NT2/D1 (cell line): ENCODE measurements around the gene TNFSF9.
"Not testable (repeated sequence)": the region's sequence is repeated elsewhere in the genome, so short reads cannot be mapped to it uniquely, and the experiment has no call there.

Source experiments
- DNase-seq: peaks from one replicate; pipeline ENCODE4 v3.0.0-alpha.2; 2011; ENCODE audit warnings: low read depth, low spot score
- H3K27me3 ChIP-seq: 2 replicates; pipeline ENCODE4 v1.6.0; 2011; ENCODE audit warnings: mild to moderate bottlenecking; ENCODE audit not compliant: insufficient read length, insufficient read depth
- H3K36me3 ChIP-seq: 2 replicates; pipeline ENCODE4 v1.6.1; 2011; ENCODE audit warnings: mild to moderate bottlenecking, low read length, mixed read lengths; ENCODE audit not compliant: insufficient read depth, insufficient read length
- H3K4me1 ChIP-seq: 2 replicates; pipeline ENCODE4 v1.5.1; 2011; ENCODE audit not compliant: insufficient read depth, insufficient read length
- H3K4me3 ChIP-seq: 2 replicates; pipeline ENCODE4 v1.5.1; 2011; ENCODE audit warnings: low read depth; ENCODE audit not compliant: insufficient read length
- H3K9ac ChIP-seq: 2 replicates; pipeline ENCODE4 v1.6.0; 2011; ENCODE audit warnings: low read depth; ENCODE audit not compliant: insufficient read length
- H3K9me3 ChIP-seq: 2 replicates; pipeline ENCODE4 v1.5.1; 2011; ENCODE audit warnings: mild to moderate bottlenecking, low read length; ENCODE audit not compliant: insufficient read depth
- SUZ12 ChIP-seq: IDR thresholded peaks from 2 replicates; pipeline ENCODE4 v1.6.1; 2011; ENCODE audit not compliant: insufficient read length, insufficient read depth; ENCODE audit errors: extremely low read depth
- YY1 ChIP-seq: IDR thresholded peaks from 2 replicates; pipeline ENCODE4 v1.6.1; 2011; ENCODE audit not compliant: insufficient read length, insufficient read depth
- ZNF274 ChIP-seq: IDR thresholded peaks from 2 replicates; pipeline ENCODE4 v1.6.1; 2011; ENCODE audit warnings: mild to moderate bottlenecking, low read depth, low read length

TNFSF9 gene

DNA sequence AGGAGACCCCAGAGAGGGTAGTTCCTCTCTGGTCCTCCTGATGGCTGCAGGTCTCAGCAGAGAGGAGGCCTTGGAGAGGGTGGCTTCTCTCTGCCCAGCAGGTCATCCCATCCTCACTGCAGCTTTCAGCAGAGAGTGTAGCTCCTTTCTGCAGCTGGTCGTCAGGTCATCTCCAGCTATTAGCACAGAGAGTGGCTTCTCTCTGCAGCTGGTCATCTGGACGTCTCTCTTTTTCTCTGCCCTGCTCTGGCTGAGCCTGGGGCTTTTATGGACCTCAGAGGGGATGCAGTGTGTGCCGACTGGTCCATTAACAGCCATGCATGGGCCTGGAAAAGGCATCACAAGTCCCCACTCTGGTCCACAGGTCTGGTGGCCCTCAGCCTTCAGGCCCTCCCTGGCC, 20.3 kb downstream of the TNFSF9 start:
- H3K27me3 ChIP-seq, result no peaks in the 10 kb centered on the region
- H3K9me3 ChIP-seq, result peaks cover 15% of the 10 kb centered on the region; the same call in 1 of the 2 replicates
- no peak overlapping the region for H3K4me3 ChIP-seq
- no peak for DNase-seq
- H3K4me1 ChIP-seq, result peaks cover 6% of the 10 kb centered on the region
- no peaks in the 10 kb centered on the region for H3K36me3 ChIP-seq
- TF ChIP-seq YY1 (no peak), ZNF274 (no peak), SUZ12 (no peak)
- no peak overlapping the region for H3K9ac ChIP-seq

DNA sequence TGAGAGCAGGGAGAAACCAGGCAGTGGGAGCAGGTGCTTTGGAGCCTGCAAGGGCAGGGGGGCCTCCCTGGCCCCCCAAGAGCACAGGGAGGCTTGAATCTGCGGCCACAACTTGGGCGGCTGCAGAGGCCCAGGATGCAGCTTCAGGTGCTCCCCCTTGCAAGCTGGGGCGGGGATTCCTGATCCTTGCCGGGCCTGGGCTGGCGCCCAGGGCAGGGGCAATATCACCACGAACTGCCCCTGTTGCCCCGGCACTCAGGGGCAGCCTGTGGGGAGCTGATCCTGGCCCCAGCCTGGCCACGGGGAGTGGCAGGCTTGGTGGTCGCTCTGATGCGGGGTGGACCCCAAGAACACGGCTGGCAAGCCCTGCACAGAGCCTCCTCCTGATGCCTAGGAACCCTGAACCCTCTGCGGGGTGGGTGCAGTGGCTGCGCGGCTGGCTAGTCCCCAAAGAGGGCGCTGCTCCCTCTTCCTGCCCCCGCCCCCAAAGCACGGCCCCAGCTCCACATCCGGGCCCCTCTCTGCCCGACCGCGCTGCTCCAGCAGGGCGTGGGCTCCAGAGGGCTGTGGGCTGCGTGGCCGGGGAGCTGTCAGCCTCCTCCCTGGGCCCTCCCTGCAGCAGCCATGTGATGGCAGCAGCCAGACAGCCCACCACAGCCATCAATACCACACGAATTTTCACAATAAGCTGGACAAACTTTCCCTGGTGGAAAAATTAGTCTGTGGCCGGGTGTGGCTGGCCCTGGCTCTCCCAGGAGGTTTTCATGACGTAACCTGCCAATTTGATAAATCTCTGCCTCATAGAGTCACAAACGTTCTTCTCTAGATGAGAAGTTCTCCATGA, 21.0 kb downstream of the TNFSF9 start:
- H3K27me3 ChIP-seq, result no peaks in the 10 kb centered on the region
- no peak overlapping the region for H3K4me3 ChIP-seq
- TF ChIP-seq ZNF274 (no peak), SUZ12 (no peak), YY1 (no peak)
- H3K4me1 ChIP-seq, result peaks cover 6% of the 10 kb centered on the region
- peaks cover 11% of the 10 kb centered on the region; the same call in 1 of the 2 replicates for H3K9me3 ChIP-seq
- H3K36me3 ChIP-seq, result no peaks in the 10 kb centered on the region
- peak; percentile 27 for DNase-seq
- peak overlapping the region; percentile 76 for H3K9ac ChIP-seq

DNA sequence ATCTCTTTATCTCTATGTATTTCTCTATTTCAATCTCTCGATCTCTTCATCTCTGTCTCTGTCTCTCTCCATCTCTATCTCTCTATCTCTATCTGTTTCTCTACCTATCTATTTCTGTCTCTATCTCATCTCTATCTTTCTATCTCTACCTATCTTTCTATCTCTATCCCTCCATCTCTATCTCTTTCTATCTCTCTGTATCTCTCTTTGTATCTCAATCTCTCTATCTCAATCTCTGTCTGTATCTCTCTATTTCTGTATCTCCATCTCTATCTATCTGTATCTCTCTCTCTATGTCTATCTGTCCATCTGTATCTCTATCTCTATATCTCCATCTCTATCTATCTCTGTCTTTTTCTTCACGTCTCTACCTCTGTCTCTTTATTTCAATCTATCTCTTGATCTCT, 25.2 kb downstream of the TNFSF9 start:
- TF ChIP-seq YY1 (no peak), SUZ12 (no peak)
- peaks cover 6% of the 10 kb centered on the region for H3K4me1 ChIP-seq
- peaks cover 6% of the 10 kb centered on the region; the same call in 1 of the 2 replicates for H3K9me3 ChIP-seq
- no peaks in the 10 kb centered on the region for H3K27me3 ChIP-seq
- no peak overlapping the region for H3K9ac ChIP-seq
- H3K36me3 ChIP-seq, result no peaks in the 10 kb centered on the region
- no peak for DNase-seq
- H3K4me3 ChIP-seq, result no peak overlapping the region

DNA sequence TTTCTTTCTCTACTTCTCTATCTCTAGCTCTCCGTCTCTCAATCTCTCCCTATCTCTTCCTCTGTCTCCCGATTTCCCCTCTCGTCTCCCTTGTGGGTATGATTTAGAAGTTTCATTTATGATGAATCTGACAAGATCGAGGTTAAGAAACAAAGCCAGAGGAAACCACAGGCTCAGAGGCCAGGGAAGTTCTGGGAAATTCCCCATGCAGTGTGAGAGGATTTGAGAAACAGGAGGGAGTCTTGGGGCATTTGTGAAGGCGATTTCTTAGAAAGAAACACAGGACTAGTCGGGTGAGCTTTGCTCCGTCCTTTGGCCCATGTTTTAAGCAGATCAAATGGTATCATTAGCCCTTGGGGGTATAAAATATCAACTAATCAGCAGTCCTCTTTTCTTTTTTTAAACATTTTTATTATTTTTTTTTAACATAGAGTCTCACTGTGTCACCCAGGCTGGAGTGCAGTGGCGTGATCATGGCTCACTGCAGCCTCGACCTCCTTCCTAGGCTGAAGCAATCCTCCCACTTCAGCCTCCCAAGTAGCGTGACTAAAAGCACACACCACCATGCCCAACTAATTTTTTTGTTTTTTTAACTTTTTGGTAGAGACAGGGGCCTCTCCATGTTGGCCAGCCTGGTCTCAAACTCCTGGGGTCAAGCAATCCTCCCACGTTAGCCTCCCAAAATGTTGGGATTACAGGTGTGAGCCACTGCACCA, 25.8 kb downstream of the TNFSF9 start:
- no peak overlapping the region for H3K4me3 ChIP-seq
- no peak for TF ChIP-seq YY1
- no peak for TF ChIP-seq ZNF274
- no peak overlapping the region for H3K9ac ChIP-seq

DNA sequence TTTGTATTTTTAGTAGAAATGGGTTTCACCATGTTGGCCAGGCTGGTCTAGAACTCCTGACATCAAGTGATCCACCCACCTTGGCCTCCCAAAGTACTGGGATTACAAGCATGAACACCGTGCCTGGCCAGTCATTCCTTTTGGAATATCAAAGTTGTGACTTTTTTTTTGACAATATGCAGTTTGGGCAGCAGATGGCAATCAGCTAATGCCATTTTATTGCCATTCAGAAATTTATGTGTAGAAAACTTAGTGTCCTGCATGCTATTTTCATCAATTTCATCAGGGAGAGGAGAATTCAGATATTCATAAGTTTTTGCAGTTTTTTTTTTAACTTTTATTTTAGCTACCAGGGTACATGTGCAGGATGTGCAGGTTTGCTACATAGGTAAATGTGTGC, 31.6 kb downstream of the TNFSF9 start:
- not testable (repeated sequence) for H3K36me3 ChIP-seq, H3K4me1 ChIP-seq, H3K27me3 ChIP-seq, DNase-seq, H3K9ac ChIP-seq, H3K4me3 ChIP-seq
- peaks cover 16% of the 10 kb centered on the region; the same call in 1 of the 2 replicates for H3K9me3 ChIP-seq

More for the DNA sequence above, 25.8 kb downstream of the TNFSF9 start:
- H3K36me3 ChIP-seq, result no peaks in the 10 kb centered on the region
- H3K9me3 ChIP-seq, result no peaks in the 10 kb centered on the region
- no peaks in the 10 kb centered on the region for H3K27me3 ChIP-seq
- peaks cover 4% of the 10 kb centered on the region for H3K4me1 ChIP-seq
- no peak for DNase-seq

DNA sequence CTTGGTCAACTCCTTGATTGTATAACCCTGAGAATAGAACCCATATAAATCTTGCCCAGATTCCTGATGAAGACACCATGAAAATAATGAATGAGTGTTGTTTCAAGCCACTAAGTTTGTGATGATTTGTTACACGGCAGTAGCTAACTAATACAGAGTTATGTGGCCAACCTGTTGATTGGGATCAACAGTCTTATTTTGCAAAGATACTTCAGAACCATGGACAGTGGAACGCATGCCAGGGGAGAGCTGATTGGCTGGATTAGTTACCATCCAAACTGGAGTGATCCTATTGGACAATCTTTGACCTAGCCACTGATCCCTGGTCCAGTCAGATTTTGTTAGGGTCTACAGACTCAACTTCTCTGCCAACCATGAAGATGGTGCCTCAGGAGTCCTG, 33.6 kb downstream of the TNFSF9 start:
- Histone ChIP-seq H3K4me1 (no peaks in the 10 kb centered on the region), H3K36me3 (no peaks in the 10 kb centered on the region), H3K9ac (no peak overlapping the region), H3K4me3 (no peak overlapping the region), H3K9me3 (peaks cover 22% of the 10 kb centered on the region; the same call in 1 of the 2 replicates), H3K27me3 (no peaks in the 10 kb centered on the region)
- DNase-seq, result no peak
- no peak for TF ChIP-seq ZNF274
- TF ChIP-seq YY1, result no peak
- no peak for TF ChIP-seq SUZ12

DNA sequence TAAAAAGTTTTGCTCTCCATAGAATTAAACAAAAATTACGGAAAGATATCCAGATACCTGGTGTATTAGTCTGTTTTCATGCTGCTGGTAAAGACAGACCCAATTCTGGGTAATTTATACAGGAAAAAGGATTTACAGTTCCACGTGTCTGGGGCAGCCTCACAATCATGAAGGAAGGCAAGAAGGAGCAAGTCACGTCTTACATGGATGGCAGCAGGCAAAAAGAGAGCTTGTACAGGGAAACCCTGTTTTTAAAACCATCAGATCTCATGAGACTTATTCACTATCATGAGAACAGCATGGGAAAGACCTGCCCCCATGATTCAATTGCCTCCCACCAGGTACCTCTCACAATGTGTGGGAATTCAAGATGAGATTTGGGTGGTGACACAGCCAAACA, 35.9 kb downstream of the TNFSF9 start:
- not testable (repeated sequence) for DNase-seq, H3K4me1 ChIP-seq, H3K36me3 ChIP-seq, H3K9ac ChIP-seq, H3K27me3 ChIP-seq, H3K4me3 ChIP-seq
- peaks cover 29% of the 10 kb centered on the region; the same call in 1 of the 2 replicates for H3K9me3 ChIP-seq
